ENCODE data around the gene CABLES2.

DNA sequence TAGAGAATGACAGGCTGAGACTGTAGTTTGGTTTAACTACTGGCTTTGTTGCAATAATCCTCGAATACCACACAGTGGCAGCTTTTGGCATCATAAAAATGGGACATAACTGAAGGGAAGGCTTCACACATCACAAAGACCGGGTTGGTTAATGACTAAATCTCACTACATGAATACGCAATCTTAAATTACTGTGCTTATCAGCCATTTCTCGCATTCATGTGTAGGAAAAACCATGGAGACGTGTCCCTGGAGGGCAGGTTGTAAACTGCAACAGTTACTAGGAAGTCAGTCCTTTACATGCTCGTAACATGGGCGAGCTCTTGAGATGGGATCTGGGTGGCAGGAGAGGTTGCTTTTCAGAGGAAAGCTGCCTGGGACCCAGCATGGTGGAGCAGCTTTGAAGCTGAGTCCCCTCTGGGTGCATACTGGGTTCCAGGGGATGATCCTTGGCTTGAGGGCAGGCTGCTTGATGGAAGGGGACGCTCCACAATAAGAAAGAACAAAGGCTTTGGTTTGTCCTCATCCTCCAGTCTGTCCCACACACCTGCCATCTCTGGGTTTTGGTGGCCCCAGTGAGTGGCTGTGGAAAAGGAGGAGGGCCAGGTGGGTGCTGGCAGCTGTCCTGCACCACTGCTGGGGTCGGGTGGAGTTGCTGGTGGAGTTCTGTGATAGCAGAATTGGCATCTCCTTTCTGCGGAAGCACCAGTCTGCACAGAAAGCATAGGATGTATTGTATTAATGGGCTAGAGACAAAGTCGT lies 18.1 kb downstream of the CABLES2 start:
- no peak for TF ChIP-seq POLR2A (IDR thresholded peaks at IDR 0.05)
- TF ChIP-seq, protein P1, sequence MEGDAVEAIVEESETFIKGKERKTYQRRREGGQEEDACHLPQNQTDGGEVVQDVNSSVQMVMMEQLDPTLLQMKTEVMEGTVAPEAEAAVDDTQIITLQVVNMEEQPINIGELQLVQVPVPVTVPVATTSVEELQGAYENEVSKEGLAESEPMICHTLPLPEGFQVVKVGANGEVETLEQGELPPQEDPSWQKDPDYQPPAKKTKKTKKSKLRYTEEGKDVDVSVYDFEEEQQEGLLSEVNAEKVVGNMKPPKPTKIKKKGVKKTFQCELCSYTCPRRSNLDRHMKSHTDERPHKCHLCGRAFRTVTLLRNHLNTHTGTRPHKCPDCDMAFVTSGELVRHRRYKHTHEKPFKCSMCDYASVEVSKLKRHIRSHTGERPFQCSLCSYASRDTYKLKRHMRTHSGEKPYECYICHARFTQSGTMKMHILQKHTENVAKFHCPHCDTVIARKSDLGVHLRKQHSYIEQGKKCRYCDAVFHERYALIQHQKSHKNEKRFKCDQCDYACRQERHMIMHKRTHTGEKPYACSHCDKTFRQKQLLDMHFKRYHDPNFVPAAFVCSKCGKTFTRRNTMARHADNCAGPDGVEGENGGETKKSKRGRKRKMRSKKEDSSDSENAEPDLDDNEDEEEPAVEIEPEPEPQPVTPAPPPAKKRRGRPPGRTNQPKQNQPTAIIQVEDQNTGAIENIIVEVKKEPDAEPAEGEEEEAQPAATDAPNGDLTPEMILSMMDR (IDR thresholded peaks at IDR 0.05), result no peak

Data from uterus (tissue), 2 donors.